CD8-positive, alpha-beta memory T cell (primary cell): ENCODE data around the gene SPATA31D4. TPM values are rescaled to one million over a fixed set of nuclear protein-coding genes. Genes with fewer than 3 reads are reported as not detected.

ENCODE experiments used
- CTCF ChIA-PET: fragments of 350-600 bp; sonication (Branson Sonifier 250); formaldehyde crosslinking; loops from one replicate; lab custom pipeline; 2021; ENCODE audit warnings: antibody characterized with exemption; lab: Charles Lee
- POLR2A ChIA-PET: fragments of 350-600 bp; sonication (Branson Sonifier 250); formaldehyde crosslinking; loops from one replicate; lab custom pipeline; 2021; ENCODE audit warnings: antibody characterized with exemption; lab: Charles Lee
- DNase-seq, 5 donors: peaks; one replicate each; pipeline versions ENCODE4 v3.0.0 to v3.0.0-alpha.2; 2020 to 2022; ENCODE audit warnings: mixed read lengths in 1 of 5
- H3K27ac ChIP-seq: one replicate; pipeline ENCODE4 v1.7.0; 2013; ENCODE audit warnings: low read depth, mild to moderate bottlenecking, low read length, moderate library complexity
- H3K27me3 ChIP-seq: 2 replicates; pipeline ENCODE4 v1.7.0; 2013; ENCODE audit warnings: low read length, mild to moderate bottlenecking; ENCODE audit not compliant: insufficient read depth, poor library complexity, severe bottlenecking
- H3K36me3 ChIP-seq: 2 replicates; pipeline ENCODE4 v1.7.0; 2013; ENCODE audit warnings: mild to moderate bottlenecking, low read length, moderate library complexity; ENCODE audit not compliant: insufficient read depth
- H3K4me1 ChIP-seq: 2 replicates; pipeline ENCODE4 v1.7.0; 2013; ENCODE audit warnings: mild to moderate bottlenecking, low read length, moderate library complexity; ENCODE audit not compliant: insufficient read depth
- H3K4me3 ChIP-seq: 2 replicates; pipeline ENCODE4 v1.7.0; 2013; ENCODE audit warnings: mild to moderate bottlenecking, low read length
- H3K9me3 ChIP-seq: 2 replicates; pipeline ENCODE4 v1.7.0; 2013; ENCODE audit warnings: mild to moderate bottlenecking, low read length
- H3K27ac Mint-ChIP-seq, 8 donors: one replicate each; pipeline ENCODE4 v1.8.0; 2020 to 2021; ENCODE audit warnings: mixed read lengths in 8 of 8, mild to moderate bottlenecking in 6 of 8, inconsistent platforms in 3 of 8, moderate library complexity in 3 of 8
- H3K27me3 Mint-ChIP-seq, 2 donors: one replicate each; pipeline ENCODE4 v1.8.0; 2020 to 2021; ENCODE audit warnings: mixed read lengths in 2 of 2, mild to moderate bottlenecking in 1 of 2, moderate library complexity in 1 of 2
- H3K36me3 Mint-ChIP-seq, 3 donors: one replicate each; pipeline ENCODE4 v1.8.0; 2020 to 2021; ENCODE audit warnings: mixed read lengths in 3 of 3, inconsistent platforms in 1 of 3, mild to moderate bottlenecking in 1 of 3
- H3K4me1 Mint-ChIP-seq, 3 donors: one replicate each; pipeline ENCODE4 v1.8.0; 2020 to 2021; ENCODE audit warnings: mixed read lengths in 3 of 3, inconsistent platforms in 1 of 3, mild to moderate bottlenecking in 1 of 3
- H3K4me3 Mint-ChIP-seq, 7 donors: one replicate each; pipeline ENCODE4 v1.8.0; 2020 to 2021; ENCODE audit warnings: mixed read lengths in 7 of 7, mild to moderate bottlenecking in 6 of 7, moderate library complexity in 4 of 7, inconsistent platforms in 2 of 7
- H3K9me3 Mint-ChIP-seq, 5 donors: one replicate each; pipeline ENCODE4 v1.8.0; 2020 to 2022; ENCODE audit warnings: mixed read lengths in 5 of 5, mild to moderate bottlenecking in 3 of 5, moderate library complexity in 2 of 5, inconsistent platforms in 1 of 5
- polyA plus RNA-seq: library from polyadenylated mRNA; unstranded; fragments of 300-500 nt; fragmentation: Illumina TruSeq; gene quantifications from one replicate; pipeline ENCODE4 v1.2.3, GENCODE V29; 2021
- total RNA-seq, 2 experiments: library from RNA; stranded (reverse); gene quantifications; one replicate each; pipeline ENCODE4 v1.2.3, GENCODE V29; 2021

Gene SPATA31D4
- total and polyA plus RNA-seq, 3 experiments from 2014 or later = not detected

GRCh38 chr9:81894891-81895290, 33.3 kb upstream of the SPATA31D4 start:
- no peak overlapping the region for H3K27ac ChIP-seq
- DNase-seq = no peak
- H3K4me1 Mint-ChIP-seq = no peaks in the 10 kb centered on the region
- no peaks in the 10 kb centered on the region for H3K9me3 ChIP-seq
- H3K4me1 ChIP-seq = no peaks in the 10 kb centered on the region
- H3K36me3 ChIP-seq = no peaks in the 10 kb centered on the region
- H3K36me3 Mint-ChIP-seq = no peaks in the 10 kb centered on the region
- H3K9me3 Mint-ChIP-seq = peaks cover 2 to 12% (median 4%) of the 10 kb centered on the region in 5 donors
- peaks cover 0 to 2% of the 10 kb centered on the region in 2 donors for H3K27me3 Mint-ChIP-seq
- no peak overlapping the region for H3K27ac Mint-ChIP-seq
- ChIA-PET POLR2A (no interaction called here), CTCF (interaction anchor here (0.7 kb wide), 1 partner anchor 1481 kb away, joined by 3 read pairs; no protein-coding TSS in a partner anchor)
- H3K4me3 ChIP-seq = no peak overlapping the region
- H3K27me3 ChIP-seq = no peaks in the 10 kb centered on the region
- H3K4me3 Mint-ChIP-seq = no peak overlapping the region

- H3K4me3 Mint-ChIP-seq = no peak overlapping the region
- no peak overlapping the region for H3K27ac Mint-ChIP-seq
- H3K4me3 ChIP-seq = no peak overlapping the region
- ChIA-PET POLR2A (no interaction called here), CTCF (no interaction called here)
- no peaks in the 10 kb centered on the region for H3K27me3 Mint-ChIP-seq
- no peaks in the 10 kb centered on the region for H3K9me3 ChIP-seq
- peaks cover 2 to 12% (median 4%) of the 10 kb centered on the region in 5 donors for H3K9me3 Mint-ChIP-seq
- H3K27me3 ChIP-seq = no peaks in the 10 kb centered on the region
- H3K27ac ChIP-seq = no peak overlapping the region
- H3K36me3 ChIP-seq = no peaks in the 10 kb centered on the region
- no peaks in the 10 kb centered on the region for H3K36me3 Mint-ChIP-seq
- H3K4me1 ChIP-seq = no peaks in the 10 kb centered on the region
- H3K4me1 Mint-ChIP-seq = no peaks in the 10 kb centered on the region
- no peak for DNase-seq
Observed at GRCh38 chr9:81896070-81896469, 32.2 kb upstream of the SPATA31D4 start.

- H3K4me1 ChIP-seq = no peaks in the 10 kb centered on the region
- H3K36me3 ChIP-seq = no peaks in the 10 kb centered on the region
- H3K36me3 Mint-ChIP-seq = no peaks in the 10 kb centered on the region
- DNase-seq = no peak
- H3K4me3 Mint-ChIP-seq = no peak overlapping the region
- POLR2A ChIA-PET = no interaction called here
- H3K27me3 Mint-ChIP-seq = peaks cover 0 to 2% of the 10 kb centered on the region in 2 donors
- CTCF ChIA-PET = no interaction called here
- H3K27me3 ChIP-seq = no peaks in the 10 kb centered on the region
- no peak overlapping the region for H3K4me3 ChIP-seq
- no peaks in the 10 kb centered on the region for H3K4me1 Mint-ChIP-seq
- peaks cover 2 to 12% (median 4%) of the 10 kb centered on the region in 5 donors for H3K9me3 Mint-ChIP-seq
- H3K27ac Mint-ChIP-seq = no peak overlapping the region
- no peaks in the 10 kb centered on the region for H3K9me3 ChIP-seq
- no peak overlapping the region for H3K27ac ChIP-seq
Observed at GRCh38 chr9:81898851-81899250, 29.4 kb upstream of the SPATA31D4 start.

GRCh38 chr9:81902196-81902595, 26.0 kb upstream of the SPATA31D4 start:
- Histone ChIP-seq H3K27me3 (no peaks in the 10 kb centered on the region), H3K4me3 (no peak overlapping the region), H3K9me3 (no peaks in the 10 kb centered on the region), H3K4me1 (no peaks in the 10 kb centered on the region), H3K27ac (no peak overlapping the region), H3K36me3 (no peaks in the 10 kb centered on the region)
- no peak overlapping the region for H3K27ac Mint-ChIP-seq
- H3K4me3 Mint-ChIP-seq = no peak overlapping the region
- H3K36me3 Mint-ChIP-seq = no peaks in the 10 kb centered on the region
- DNase-seq = no peak
- H3K4me1 Mint-ChIP-seq = no peaks in the 10 kb centered on the region
- ChIA-PET CTCF (no interaction called here), POLR2A (no interaction called here)
- H3K9me3 Mint-ChIP-seq = peaks cover 0 to 7% (median 2%) of the 10 kb centered on the region in 5 donors
- peaks cover 0 to 2% of the 10 kb centered on the region in 2 donors for H3K27me3 Mint-ChIP-seq

- POLR2A ChIA-PET = no interaction called here
- H3K9me3 Mint-ChIP-seq = peaks cover 0 to 7% (median 2%) of the 10 kb centered on the region in 5 donors
- no peak overlapping the region for H3K4me3 Mint-ChIP-seq
- H3K4me1 Mint-ChIP-seq = no peaks in the 10 kb centered on the region
- Histone ChIP-seq H3K9me3 (no peaks in the 10 kb centered on the region), H3K27me3 (no peaks in the 10 kb centered on the region), H3K27ac (no peak overlapping the region), H3K4me1 (no peaks in the 10 kb centered on the region), H3K4me3 (no peak overlapping the region), H3K36me3 (no peaks in the 10 kb centered on the region)
- no peaks in the 10 kb centered on the region for H3K36me3 Mint-ChIP-seq
- no peak for DNase-seq
- peaks cover 0 to 2% of the 10 kb centered on the region in 2 donors for H3K27me3 Mint-ChIP-seq
- H3K27ac Mint-ChIP-seq = no peak overlapping the region
- CTCF ChIA-PET = no interaction called here
Observed at GRCh38 chr9:81902626-81903025, 25.6 kb upstream of the SPATA31D4 start.

GRCh38 chr9:81906671-81907070, 21.6 kb upstream of the SPATA31D4 start:
- H3K36me3 ChIP-seq = no peaks in the 10 kb centered on the region
- Mint-ChIP-seq H3K4me3 (no peak overlapping the region), H3K27ac (no peak overlapping the region), H3K4me1 (no peaks in the 10 kb centered on the region), H3K36me3 (no peaks in the 10 kb centered on the region), H3K9me3 (peaks cover 0 to 7% (median 0%) of the 10 kb centered on the region in 5 donors), H3K27me3 (peaks cover 0 to 4% of the 10 kb centered on the region in 2 donors)
- no peak for DNase-seq
- no peak overlapping the region for H3K27ac ChIP-seq
- H3K4me3 ChIP-seq = no peak overlapping the region
- no peaks in the 10 kb centered on the region for H3K4me1 ChIP-seq
- no peaks in the 10 kb centered on the region for H3K27me3 ChIP-seq
- ChIA-PET CTCF (no interaction called here), POLR2A (no interaction called here)
- H3K9me3 ChIP-seq = no peaks in the 10 kb centered on the region

- H3K4me3 ChIP-seq = no peak overlapping the region
- peaks cover 0 to 2% of the 10 kb centered on the region in 2 donors for H3K27me3 Mint-ChIP-seq
- no peak overlapping the region for H3K27ac ChIP-seq
- ChIA-PET POLR2A (no interaction called here), CTCF (no interaction called here)
- no peaks in the 10 kb centered on the region for H3K36me3 ChIP-seq
- no peak for DNase-seq
- H3K36me3 Mint-ChIP-seq = no peaks in the 10 kb centered on the region
- no peak overlapping the region for H3K27ac Mint-ChIP-seq
- H3K9me3 ChIP-seq = no peaks in the 10 kb centered on the region
- peaks cover 0 to 18% (median 3%) of the 10 kb centered on the region in 5 donors for H3K9me3 Mint-ChIP-seq
- no peaks in the 10 kb centered on the region for H3K4me1 Mint-ChIP-seq
- no peaks in the 10 kb centered on the region for H3K4me1 ChIP-seq
- H3K4me3 Mint-ChIP-seq = no peak overlapping the region
- H3K27me3 ChIP-seq = no peaks in the 10 kb centered on the region
Observed at GRCh38 chr9:81912135-81912534, 16.1 kb upstream of the SPATA31D4 start.

GRCh38 chr9:81915801-81916505, 12.3 kb upstream of the SPATA31D4 start:
- ChIA-PET CTCF (no interaction called here), POLR2A (no interaction called here)
- Mint-ChIP-seq H3K27me3 (no peaks in the 10 kb centered on the region), H3K27ac (no peak overlapping the region), H3K4me3 (no peak overlapping the region), H3K4me1 (no peaks in the 10 kb centered on the region), H3K36me3 (no peaks in the 10 kb centered on the region), H3K9me3 (peaks cover 0 to 17% (median 2%) of the 10 kb centered on the region in 5 donors)
- no peak overlapping the region for H3K27ac ChIP-seq
- no peaks in the 10 kb centered on the region for H3K4me1 ChIP-seq
- H3K4me3 ChIP-seq = no peak overlapping the region
- no peaks in the 10 kb centered on the region for H3K36me3 ChIP-seq
- no peak for DNase-seq
- no peaks in the 10 kb centered on the region for H3K27me3 ChIP-seq
- no peaks in the 10 kb centered on the region for H3K9me3 ChIP-seq
